Fibroblast of villous mesenchyme (primary cell): ENCODE results near the gene NEK8. TPM values are rescaled to one million over a fixed set of nuclear protein-coding genes. Genes with fewer than 3 reads are reported as not detected.
A peak's percentile ranks its signal among the peaks of the same experiment; 100 is the strongest.
"Not testable (repeated sequence)": the region's sequence is repeated elsewhere in the genome, so short reads cannot be mapped to it uniquely, and the experiment has no call there.

Experiments used
- DNase-seq: peaks from one replicate; pipeline ENCODE4 v3.0.0-alpha.2; 2010; ENCODE audit warnings: low read depth
- H3K4me3 ChIP-seq: 2 replicates; pipeline ENCODE4 v1.5.1; 2011; ENCODE audit warnings: low read depth, mild to moderate bottlenecking, low read length
- total RNA-seq: library from RNA; depleted of rRNA; stranded (reverse); fragments of >200 nt; gene quantifications from 2 replicates; pipeline ENCODE4 v1.2.3, GENCODE V29; 2012
- TF ChIP-seq, protein P1 (sequence below): IDR thresholded peaks from 2 replicates; pipeline ENCODE4 v1.5.1; 2012; ENCODE audit warnings: low read depth, mild to moderate bottlenecking, low read length; ENCODE audit not compliant: insufficient read depth

NEK8 gene
- total RNA-seq, 1 donor, result 2.2 TPM

GRCh38 chr17:28726226-28726626 lies 2.4 kb upstream of the NEK8 start, which contains the start of gene TLCD1:
Gene TLCD1, minus strand, starts transcription at chr17:28726233. Its CDS starts 136 bp downstream, at chr17:28726097.
- TF ChIP-seq, protein P1, sequence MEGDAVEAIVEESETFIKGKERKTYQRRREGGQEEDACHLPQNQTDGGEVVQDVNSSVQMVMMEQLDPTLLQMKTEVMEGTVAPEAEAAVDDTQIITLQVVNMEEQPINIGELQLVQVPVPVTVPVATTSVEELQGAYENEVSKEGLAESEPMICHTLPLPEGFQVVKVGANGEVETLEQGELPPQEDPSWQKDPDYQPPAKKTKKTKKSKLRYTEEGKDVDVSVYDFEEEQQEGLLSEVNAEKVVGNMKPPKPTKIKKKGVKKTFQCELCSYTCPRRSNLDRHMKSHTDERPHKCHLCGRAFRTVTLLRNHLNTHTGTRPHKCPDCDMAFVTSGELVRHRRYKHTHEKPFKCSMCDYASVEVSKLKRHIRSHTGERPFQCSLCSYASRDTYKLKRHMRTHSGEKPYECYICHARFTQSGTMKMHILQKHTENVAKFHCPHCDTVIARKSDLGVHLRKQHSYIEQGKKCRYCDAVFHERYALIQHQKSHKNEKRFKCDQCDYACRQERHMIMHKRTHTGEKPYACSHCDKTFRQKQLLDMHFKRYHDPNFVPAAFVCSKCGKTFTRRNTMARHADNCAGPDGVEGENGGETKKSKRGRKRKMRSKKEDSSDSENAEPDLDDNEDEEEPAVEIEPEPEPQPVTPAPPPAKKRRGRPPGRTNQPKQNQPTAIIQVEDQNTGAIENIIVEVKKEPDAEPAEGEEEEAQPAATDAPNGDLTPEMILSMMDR, result no peak
- DNase-seq, result peak; percentile 55
- H3K4me3 ChIP-seq, result peak within 1 kb of the TSS; percentile 79

- peak overlapping the region; percentile 79 for H3K4me3 ChIP-seq
- TF ChIP-seq, protein P1, result peak; percentile 99
- peak; percentile 95 for DNase-seq
Observed at GRCh38 chr17:28726627-28727491, 1.7 kb upstream of the NEK8 start.

GRCh38 chr17:28729950-28730330 lies 1.4 kb downstream of the NEK8 start:
- H3K4me3 ChIP-seq, result no peak overlapping the region
- TF ChIP-seq, protein P1, result no peak
- DNase-seq, result no peak

DNA sequence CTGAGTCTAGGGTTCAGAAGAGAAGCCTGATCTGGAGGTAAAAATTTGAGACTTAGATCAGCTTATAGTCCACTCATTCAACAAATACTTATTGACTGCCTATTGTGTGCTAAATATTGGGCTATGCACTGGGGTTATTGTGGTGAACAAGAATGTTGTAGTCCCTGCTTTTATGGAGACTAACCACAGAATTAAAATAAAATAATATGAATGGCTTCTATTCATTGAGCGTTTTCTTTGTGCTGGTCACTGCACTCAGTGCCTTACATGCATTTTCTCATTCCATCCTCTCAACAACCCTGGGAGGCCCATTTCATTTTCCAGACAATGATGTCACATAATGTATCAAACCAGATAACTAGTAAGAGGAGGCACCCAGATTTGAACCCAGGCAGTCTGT lies 4.8 kb downstream of the NEK8 start:
- TF ChIP-seq, protein P1, result no peak

DNA sequence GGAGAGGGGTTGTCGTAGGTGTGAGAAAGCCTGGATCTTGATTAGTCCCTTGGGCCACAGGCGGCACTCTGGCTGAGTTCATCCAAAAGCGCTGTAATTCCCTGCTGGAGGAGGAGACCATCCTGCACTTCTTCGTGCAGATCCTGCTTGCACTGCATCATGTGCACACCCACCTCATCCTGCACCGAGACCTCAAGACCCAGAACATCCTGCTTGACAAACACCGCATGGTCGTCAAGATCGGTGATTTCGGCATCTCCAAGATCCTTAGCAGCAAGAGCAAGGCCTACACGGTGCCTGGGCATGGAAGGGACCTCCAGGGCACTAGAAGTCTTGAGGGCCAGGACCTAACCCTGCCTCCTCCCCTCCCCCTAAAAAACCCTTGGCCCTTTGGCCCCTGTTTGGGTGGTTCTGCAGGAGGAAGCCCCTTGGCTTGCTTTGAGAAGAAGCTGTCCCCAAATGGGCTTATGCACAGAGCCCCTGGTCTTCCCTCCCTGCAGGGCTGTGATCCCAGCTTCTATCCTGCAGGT lies 6.2 kb downstream of the NEK8 start:
- no peak for DNase-seq
- TF ChIP-seq, protein P1, result no peak

More for the DNA sequence above, 4.8 kb downstream of the NEK8 start:
- no peak overlapping the region for H3K4me3 ChIP-seq
- no peak for DNase-seq

DNA sequence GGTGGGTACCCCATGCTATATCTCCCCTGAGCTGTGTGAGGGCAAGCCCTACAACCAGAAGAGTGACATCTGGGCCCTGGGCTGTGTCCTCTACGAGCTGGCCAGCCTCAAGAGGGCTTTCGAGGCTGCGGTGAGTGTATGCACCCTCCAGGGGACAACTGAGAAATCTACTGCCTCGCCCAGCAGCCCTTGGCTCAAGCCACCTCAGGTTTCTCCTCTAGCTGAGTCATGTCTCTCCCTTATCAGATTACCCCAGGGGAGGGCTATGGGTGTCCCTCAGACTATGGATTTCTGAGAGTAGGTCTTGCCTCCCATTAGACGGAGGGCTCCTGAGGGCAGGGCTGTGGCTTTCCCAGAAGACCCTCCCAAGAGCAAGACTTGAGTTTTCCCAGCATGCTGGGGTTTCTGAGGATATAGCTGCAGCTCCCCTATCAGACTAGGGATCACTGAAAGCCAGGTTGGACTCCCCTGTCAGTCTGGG lies 6.7 kb downstream of the NEK8 start:
- no peak overlapping the region for H3K4me3 ChIP-seq
- TF ChIP-seq, protein P1, result no peak
- DNase-seq, result no peak

More for the DNA sequence above, 6.2 kb downstream of the NEK8 start:
- no peak overlapping the region for H3K4me3 ChIP-seq

GRCh38 chr17:28735913-28736769 lies 7.6 kb downstream of the NEK8 start:
- not testable (repeated sequence) for H3K4me3 ChIP-seq

More at GRCh38 chr17:28735913-28736769, 7.6 kb downstream of the NEK8 start:
- DNase-seq, result not testable (repeated sequence)
